GM18526 (cell line): ENCODE results near the gene TMEM174.

Source experiments
- POLR2A ChIP-seq: IDR thresholded peaks from 3 replicates; pipeline ENCODE4 v1.6.1; 2011; ENCODE audit not compliant: insufficient read length; ENCODE audit errors: extremely low read depth

TMEM174 gene

GRCh38 chr5:73198833-73199592, 26.0 kb downstream of the TMEM174 start:
- no peak for TF ChIP-seq POLR2A

DNA sequence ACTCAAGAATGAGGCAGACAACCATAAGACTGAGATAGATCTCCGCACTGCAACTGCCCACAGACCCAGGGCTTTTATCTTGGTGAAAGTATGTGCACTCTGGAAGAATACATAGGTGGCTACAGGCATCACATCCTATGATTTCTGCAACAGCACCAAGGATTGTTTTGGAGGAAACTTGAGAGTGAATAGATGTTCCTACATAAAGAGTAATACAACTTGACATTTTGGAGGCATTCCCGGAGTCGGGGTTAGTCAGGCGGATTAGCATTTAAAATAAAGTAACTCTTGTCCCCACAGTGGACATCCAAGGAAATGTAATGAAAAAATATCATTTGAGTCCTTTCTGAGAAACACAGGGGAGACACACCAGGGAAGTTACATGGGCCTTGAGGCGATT, 26.7 kb downstream of the TMEM174 start:
- no peak for TF ChIP-seq POLR2A

DNA sequence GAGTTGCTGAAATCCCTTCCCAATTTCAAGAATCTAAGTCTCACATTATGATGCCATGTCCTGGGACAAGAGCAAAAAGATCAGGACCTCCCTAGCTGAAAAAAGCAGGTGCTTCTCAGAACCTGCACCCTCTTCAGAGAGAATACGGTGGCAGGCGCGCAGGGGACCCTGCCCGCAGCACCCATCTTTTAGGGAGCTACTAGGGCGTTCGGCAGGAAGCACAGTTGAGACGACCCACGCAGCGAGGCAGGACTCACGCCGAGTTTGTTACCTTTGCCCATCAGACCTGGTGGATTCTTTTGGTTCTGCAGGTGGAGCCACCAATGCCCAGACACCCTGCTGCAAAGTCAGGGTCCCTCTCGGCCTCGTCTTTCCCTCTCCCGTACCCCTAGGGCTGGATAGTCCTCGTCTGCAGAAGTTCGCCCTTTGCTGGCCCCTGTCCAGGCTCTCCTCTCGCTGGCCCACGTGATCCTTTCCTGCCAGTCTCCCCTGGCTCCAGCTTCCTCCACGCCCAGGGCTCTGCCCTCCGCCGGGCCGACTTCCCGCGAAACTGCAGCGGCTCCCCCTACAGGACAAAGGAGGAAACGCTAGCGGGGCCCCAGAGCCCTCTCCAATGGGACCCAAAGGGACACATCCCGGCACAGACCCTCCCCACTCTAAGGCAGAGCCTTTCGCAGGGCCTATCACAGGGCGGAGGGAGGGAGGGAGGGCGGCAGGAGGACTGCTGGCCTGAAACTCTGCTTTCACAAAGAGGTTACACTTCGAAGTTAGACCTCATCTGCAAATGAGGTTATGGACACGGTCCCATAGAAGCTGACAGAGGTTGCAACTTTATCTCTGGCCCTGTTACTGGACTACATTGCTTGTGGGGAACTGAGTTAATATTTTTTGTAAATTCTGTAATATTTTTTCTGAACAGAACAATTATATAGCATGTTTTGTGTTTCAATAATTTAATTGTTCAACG, 28.8 kb downstream of the TMEM174 start:
- TF ChIP-seq POLR2A = no peak

DNA sequence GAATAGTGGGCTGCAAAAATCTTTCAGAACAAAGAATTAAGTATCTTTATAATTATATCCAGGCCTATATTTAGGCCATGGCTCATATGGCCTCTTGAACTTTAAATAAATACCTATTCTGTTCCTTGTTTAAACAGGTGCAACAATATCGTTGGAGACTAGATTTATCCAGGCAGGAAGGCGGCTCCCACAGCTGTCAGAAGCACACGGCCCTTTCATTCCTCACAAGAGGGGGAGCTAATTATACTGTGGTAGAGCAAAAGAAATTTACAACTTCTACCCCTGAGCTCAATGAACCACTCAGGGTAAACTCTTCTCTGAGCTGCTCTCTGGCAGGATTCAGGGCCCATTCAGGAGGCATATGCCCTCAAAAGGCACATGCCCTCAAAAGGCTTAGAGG, 31.3 kb downstream of the TMEM174 start:
- no peak for TF ChIP-seq POLR2A

GRCh38 chr5:73204733-73205132, 31.7 kb downstream of the TMEM174 start:
- no peak for TF ChIP-seq POLR2A

DNA sequence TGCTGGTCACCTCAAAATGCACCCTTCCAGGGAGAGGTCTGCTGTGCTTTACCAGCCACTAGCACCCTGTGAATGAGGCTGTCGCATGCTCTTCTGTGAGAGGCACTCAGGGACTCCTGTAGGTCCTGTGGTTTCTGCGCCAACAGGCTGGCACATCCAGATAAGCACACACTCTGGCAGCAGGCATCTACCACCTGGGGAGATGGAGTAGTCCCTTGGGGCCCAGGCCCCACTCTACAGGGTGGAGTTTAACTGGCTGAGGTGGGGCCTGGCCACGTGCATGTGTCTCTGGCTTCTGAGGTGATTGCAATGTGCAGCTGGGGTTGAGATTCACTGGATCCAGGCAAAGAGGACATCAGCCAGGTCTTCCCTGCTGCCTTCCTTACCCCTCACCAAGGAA, 32.3 kb downstream of the TMEM174 start:
- TF ChIP-seq POLR2A = no peak

GRCh38 chr5:73213566-73213998, 40.6 kb downstream of the TMEM174 start:
- no peak for TF ChIP-seq POLR2A

GRCh38 chr5:73214306-73214705, 41.3 kb downstream of the TMEM174 start:
- no peak for TF ChIP-seq POLR2A

DNA sequence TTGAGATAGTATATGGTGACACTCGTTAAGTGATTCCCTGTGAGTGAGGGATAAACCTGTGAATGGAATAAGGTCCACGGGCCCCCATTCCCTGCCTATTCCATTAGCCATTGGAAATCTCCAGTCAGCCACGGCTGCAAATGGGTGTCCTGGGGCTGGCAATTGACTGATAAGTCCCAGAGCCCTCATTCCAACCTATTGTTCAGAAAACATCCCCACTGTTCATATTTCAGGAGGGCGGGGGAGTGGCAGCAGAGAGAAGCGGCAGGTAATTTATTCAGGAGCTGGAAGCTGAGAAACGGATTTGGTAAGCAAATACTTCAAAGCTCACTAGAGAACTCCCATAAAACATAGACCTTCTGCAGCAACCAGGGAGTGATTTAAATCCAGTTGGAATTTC, 42.0 kb downstream of the TMEM174 start:
- no peak for TF ChIP-seq POLR2A

- TF ChIP-seq POLR2A = no peak
Measured at GRCh38 chr5:73215531-73215890, 42.5 kb downstream of the TMEM174 start.

- no peak for TF ChIP-seq POLR2A
Measured at GRCh38 chr5:73215891-73216610, 43.1 kb downstream of the TMEM174 start.

DNA sequence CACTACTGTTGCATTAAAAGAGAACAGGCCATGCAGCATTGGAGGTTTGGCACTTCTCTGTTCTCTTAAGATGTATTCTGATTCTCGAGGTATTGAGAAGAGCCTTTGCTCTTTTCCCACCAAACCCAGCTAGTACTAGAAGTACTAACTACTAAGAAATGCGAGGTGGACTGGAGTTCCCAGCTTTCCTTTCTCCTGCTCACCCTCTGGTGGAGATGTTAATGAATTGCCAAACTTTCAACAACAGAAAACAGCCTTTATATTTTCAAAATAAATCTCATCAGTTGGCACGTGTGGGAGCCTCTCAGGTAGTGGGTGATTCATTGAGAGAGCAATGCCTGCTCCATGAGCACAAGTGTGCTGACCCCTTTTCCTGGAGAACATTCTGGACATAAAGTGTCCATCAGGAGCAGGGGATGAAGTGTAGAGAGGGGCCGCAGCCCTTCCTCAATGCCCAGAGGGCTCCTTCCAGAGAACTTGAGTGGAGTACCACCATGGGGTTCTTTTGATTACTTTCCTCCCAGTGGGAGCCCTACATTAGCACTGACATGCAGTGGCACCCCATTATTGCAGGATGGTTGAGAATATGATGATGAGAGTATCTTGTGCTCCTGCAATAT, 45.7 kb downstream of the TMEM174 start:
- no peak for TF ChIP-seq POLR2A

DNA sequence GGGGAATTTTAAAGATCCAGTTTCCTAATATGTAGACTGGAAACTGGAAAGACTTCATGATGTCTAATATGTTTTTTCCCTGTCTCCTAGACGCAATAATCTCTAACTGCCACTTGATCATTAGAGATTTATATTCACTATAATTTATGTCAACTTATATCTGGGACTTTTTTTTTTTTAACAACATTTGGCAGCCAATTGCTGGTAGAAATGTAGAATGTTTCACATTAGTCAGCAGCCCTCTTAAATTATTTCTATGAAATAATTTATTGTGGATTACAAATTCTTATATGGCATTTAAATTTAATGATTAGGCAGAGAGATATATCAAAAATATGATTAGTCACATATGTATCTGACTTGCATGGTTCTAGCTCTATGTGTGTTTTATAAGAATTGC, 48.2 kb downstream of the TMEM174 start:
- no peak for TF ChIP-seq POLR2A

GRCh38 chr5:73221726-73222125, 48.7 kb downstream of the TMEM174 start:
- TF ChIP-seq POLR2A = no peak

DNA sequence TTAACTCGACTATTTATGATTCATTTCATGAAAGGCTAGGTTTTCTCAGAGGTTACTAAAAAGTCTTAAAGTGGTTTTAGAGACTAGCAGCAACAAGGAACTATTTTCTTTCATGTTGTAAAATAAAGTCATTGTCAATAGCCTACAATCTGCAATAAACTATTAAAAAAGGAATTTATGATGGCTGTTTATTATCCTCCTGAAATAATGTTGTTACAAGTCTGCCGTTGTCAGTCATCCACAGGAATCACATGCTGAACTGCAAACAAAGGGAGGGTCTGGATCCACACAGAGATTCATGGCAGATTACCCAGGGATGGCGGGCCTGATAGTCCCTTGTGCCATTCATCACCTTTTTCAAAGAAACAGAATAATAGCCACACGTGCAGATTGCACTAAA, 49.2 kb downstream of the TMEM174 start:
- TF ChIP-seq POLR2A = no peak
